Caco-2 (cell line): ENCODE data around the gene SGPP2. TPM values are rescaled to one million over a fixed set of nuclear protein-coding genes. Genes with fewer than 3 reads are reported as not detected.
A peak's percentile ranks its signal among the peaks of the same experiment; 100 is the strongest.

ENCODE experiments used
- Bru-seq: library from RNA; stranded (reverse); fragments of 400-500 nt; gene quantifications from one replicate; lab custom pipeline; 2021; lab: Mats Ljungman, UMichigan
- BruChase-seq, 2 experiments: library from RNA; stranded (reverse); fragments of 400-500 nt; gene quantifications; one replicate each; lab custom pipeline; 2021; lab: Mats Ljungman, UMichigan
- BruUV-seq: library from RNA; stranded (reverse); fragments of 400-500 nt; replicated peaks from 2 replicates; lab custom pipeline; 2021; lab: Mats Ljungman, UMichigan
- CTCF ChIA-PET: fragments of 300-600 bp; sonication (Branson Sonifier 250); formaldehyde crosslinking; loops from one replicate; lab custom pipeline; 2022; ENCODE audit warnings: antibody characterized with exemption; lab: Charles Lee
- POLR2A ChIA-PET: fragments of 300-600 bp; sonication (Branson Sonifier 250); formaldehyde crosslinking; loops from one replicate; lab custom pipeline; 2022; ENCODE audit warnings: antibody characterized with exemption; lab: Charles Lee
- DNase-seq, 2 experiments: peaks; one replicate each; pipeline versions ENCODE4 v3.0.0 to v3.0.0-alpha.2; 2020 to 2022
- H3K27me3 ChIP-seq: replicated peaks from 2 replicates; pipeline ENCODE4 v1.6.0; 2011; ENCODE audit warnings: low read length; ENCODE audit not compliant: control insufficient read depth, insufficient read depth
- H3K36me3 ChIP-seq: 2 replicates; pipeline ENCODE4 v1.5.1; 2011; ENCODE audit warnings: low read length; ENCODE audit not compliant: control insufficient read depth, insufficient read depth
- H3K4me1 ChIP-seq: fragments of 250-450 bp; sonication (Bioruptor Pico); 2 replicates; pipeline ENCODE4 v1.5.1; 2020; ENCODE audit warnings: mild to moderate bottlenecking
- H3K4me3 ChIP-seq: 2 replicates; pipeline ENCODE4 v1.5.1; 2011; ENCODE audit warnings: low read depth, mild to moderate bottlenecking, control low read depth, low read length
- H3K9me3 ChIP-seq: fragments of 250-450 bp; sonication (Bioruptor Pico); 2 replicates; pipeline ENCODE4 v1.5.1; 2020; ENCODE audit warnings: mild to moderate bottlenecking, moderate library complexity
- H3K27ac Mint-ChIP-seq: one replicate; pipeline ENCODE4 v1.8.0; 2022; ENCODE audit warnings: mixed read lengths; ENCODE audit not compliant: unreplicated experiment
- H3K27me3 Mint-ChIP-seq: one replicate; pipeline ENCODE4 v1.8.0; 2022; ENCODE audit warnings: mixed read lengths; ENCODE audit not compliant: insufficient read depth, unreplicated experiment
- H3K36me3 Mint-ChIP-seq: one replicate; pipeline ENCODE4 v1.8.0; 2022; ENCODE audit warnings: mild to moderate bottlenecking, mixed read lengths; ENCODE audit not compliant: insufficient read depth, unreplicated experiment
- H3K4me1 Mint-ChIP-seq: one replicate; pipeline ENCODE4 v1.8.0; 2022; ENCODE audit warnings: low read depth, mixed read lengths; ENCODE audit not compliant: unreplicated experiment
- H3K4me3 Mint-ChIP-seq: one replicate; pipeline ENCODE4 v1.8.0; 2022; ENCODE audit warnings: mild to moderate bottlenecking, moderate library complexity, mixed read lengths; ENCODE audit not compliant: unreplicated experiment
- H3K9me3 Mint-ChIP-seq: one replicate; pipeline ENCODE4 v1.8.0; 2022; ENCODE audit warnings: mixed read lengths; ENCODE audit not compliant: unreplicated experiment
- CTCF ChIP-seq, 2 experiments: fragments of 200-600 bp in 1 of 2; IDR thresholded peaks; 1 replicate in 1 of 2; 2 replicates in 1 of 2; pipeline versions ENCODE4 v1.5.1 to v1.8.0; 2011 to 2022; ENCODE audit warnings: antibody characterized with exemption in 1 of 2, control low read depth in 1 of 2, inconsistent platforms in 1 of 2, low read depth in 1 of 2, low read length in 1 of 2, mild to moderate bottlenecking in 1 of 2, moderate library complexity in 1 of 2; ENCODE audit not compliant: insufficient read depth in 1 of 2, severe bottlenecking in 1 of 2, unreplicated experiment in 1 of 2
- intact Hi-C: fragments of 100-400 bp; cut with micrococcal nuclease; formaldehyde crosslinking; loops from one replicate; pipeline ENCODE4 v1.10.0; 2022; ENCODE audit not compliant: unreplicated experiment
- long read RNA-seq: library from polyadenylated mRNA; stranded (forward); transcript quantifications from one replicate; pipeline ENCODE4 v2.0.0, GENCODE V29; 2022
- total RNA-seq: library from RNA; stranded (reverse); gene quantifications from 2 replicates; pipeline ENCODE4 v1.2.3, GENCODE V29; 2022

SGPP2 gene
- total RNA-seq (not detected in 2 replicates), Bru-seq, nascent RNA (percentile 10 among the genes with signal in this experiment), BruChase-seq, experiment 1, labeled RNA remaining after a 2-hour chase (percentile 5 among the genes with signal in this experiment), BruChase-seq, experiment 2, labeled RNA remaining after a 6-hour chase (percentile 3 among the genes with signal in this experiment)
- long read RNA-seq, result 0 reads

- Histone ChIP-seq H3K4me3 (peak within 1 kb of the TSS; percentile 41), H3K27me3 (peaks cover 5% of the 10 kb centered on the region; the same call in 1 of the 2 replicates), H3K9me3 (no peaks in the 10 kb centered on the region), H3K4me1 (peaks cover 3% of the 10 kb centered on the region; the same call in 1 of the 2 replicates), H3K36me3 (no peaks in the 10 kb centered on the region)
- H3K36me3 Mint-ChIP-seq, result no peaks in the 10 kb centered on the region
- H3K27me3 Mint-ChIP-seq, result peaks cover 23% of the 10 kb centered on the region
- peak in 1 of 2 experiments; percentile 50 for DNase-seq
- peaks cover 12% of the 10 kb centered on the region for H3K4me1 Mint-ChIP-seq
- ChIA-PET CTCF (no interaction called here), POLR2A (no interaction called here)
- TF ChIP-seq CTCF (IDR thresholded peaks at IDR 0.05; ENCODE audit: insufficient read depth in 1 of 2, low read depth in 1 of 2, low read length in 1 of 2, severe bottlenecking in 1 of 2, unreplicated experiment in 1 of 2), result no peak
- intact Hi-C loops, result loop anchor here (2.0 kb wide), 1 partner anchor 106 kb away; no protein-coding TSS in a partner anchor
- no peaks in the 10 kb centered on the region for H3K9me3 Mint-ChIP-seq
- H3K27ac Mint-ChIP-seq, result no peak within 1 kb of the TSS
- peak within 1 kb of the TSS; percentile 84 for H3K4me3 Mint-ChIP-seq
- no TSS peak for BruUV-seq
Measured at GRCh38 chr2:222424276-222424728, at the start of gene SGPP2. SGPP2 (plus strand) TSS chr2:222424543; CDS start chr2:222424603, 60 bp downstream.

- no peaks in the 10 kb centered on the region for H3K4me1 ChIP-seq
- Mint-ChIP-seq H3K27me3 (peaks cover 12% of the 10 kb centered on the region), H3K4me3 (no peak overlapping the region), H3K36me3 (no peaks in the 10 kb centered on the region), H3K4me1 (no peaks in the 10 kb centered on the region), H3K27ac (no peak overlapping the region), H3K9me3 (peaks cover 8% of the 10 kb centered on the region)
- no TSS peak for BruUV-seq
- no peak for TF ChIP-seq CTCF (IDR thresholded peaks at IDR 0.05; ENCODE audit: insufficient read depth in 1 of 2, low read depth in 1 of 2, low read length in 1 of 2, severe bottlenecking in 1 of 2, unreplicated experiment in 1 of 2)
- ChIA-PET CTCF (no interaction called here), POLR2A (no interaction called here)
- intact Hi-C loops, result no loop called here
- no peaks in the 10 kb centered on the region for H3K36me3 ChIP-seq
- no peak overlapping the region for H3K4me3 ChIP-seq
- no peaks in the 10 kb centered on the region for H3K9me3 ChIP-seq
- no peak for DNase-seq
- H3K27me3 ChIP-seq, result no peaks in the 10 kb centered on the region
Measured at GRCh38 chr2:222375798-222376197, 48.5 kb upstream of the SGPP2 start.

- Mint-ChIP-seq H3K4me3 (no peak overlapping the region), H3K27me3 (peaks cover 10% of the 10 kb centered on the region), H3K9me3 (peaks cover 9% of the 10 kb centered on the region), H3K36me3 (no peaks in the 10 kb centered on the region), H3K27ac (no peak overlapping the region), H3K4me1 (no peaks in the 10 kb centered on the region)
- POLR2A ChIA-PET, result no interaction called here
- no peak for TF ChIP-seq CTCF (IDR thresholded peaks at IDR 0.05; ENCODE audit: insufficient read depth in 1 of 2, low read depth in 1 of 2, low read length in 1 of 2, severe bottlenecking in 1 of 2, unreplicated experiment in 1 of 2)
- H3K36me3 ChIP-seq, result no peaks in the 10 kb centered on the region
- H3K27me3 ChIP-seq, result no peaks in the 10 kb centered on the region
- intact Hi-C loops, result no loop called here
- no peak overlapping the region for H3K4me3 ChIP-seq
- no peak for DNase-seq
- CTCF ChIA-PET, result no interaction called here
- H3K4me1 ChIP-seq, result no peaks in the 10 kb centered on the region
- H3K9me3 ChIP-seq, result no peaks in the 10 kb centered on the region
- no TSS peak for BruUV-seq
Measured at GRCh38 chr2:222380456-222380855, 43.9 kb upstream of the SGPP2 start.
